Peyer's patch (tissue), 4 donors: ENCODE measurements around the gene AKAP1.

Experiments
- CTCF ChIP-seq, 6 experiments: fragments of 450-650 bp in 4 of 6; fragments of 200-600 bp in 2 of 6; sonication (generic) in 1 of 6; IDR thresholded peaks; one replicate each; pipeline ENCODE4 v1.5.1; 2017 to 2019; ENCODE audit warnings: antibody characterized with exemption in 6 of 6, mild to moderate bottlenecking in 3 of 6, moderate library complexity in 1 of 6
- POLR2A ChIP-seq, 2 donors: fragments of 450-650 bp; IDR thresholded peaks; one replicate each; pipeline ENCODE4 v1.5.1; 2017; ENCODE audit warnings: antibody characterized with exemption in 2 of 2, mild to moderate bottlenecking in 2 of 2, moderate library complexity in 2 of 2

GRCh38 chr17:57097832-57098421 lies 12.9 kb downstream of the AKAP1 start:
- TF ChIP-seq CTCF (IDR thresholded peaks at IDR 0.05) = no peak
- no peak for TF ChIP-seq POLR2A (IDR thresholded peaks at IDR 0.05)
